HEK293 (cell line): ENCODE results near the gene UROD.
A peak's percentile ranks its signal among the peaks of the same experiment; 100 is the strongest.

Experiments used
- CTCF ChIA-PET: fragments of 350-600 bp; formaldehyde crosslinking; extraction: SDS; loops from one replicate; lab custom pipeline; 2021; ENCODE audit warnings: antibody characterized with exemption; lab: Yijun Ruan, JAX
- POLR2A ChIA-PET: fragments of 300-600 bp; formaldehyde crosslinking; extraction: SDS; loops from one replicate; lab custom pipeline; 2020; ENCODE audit warnings: antibody characterized with exemption, inconsistent platforms; lab: Yijun Ruan, JAX
- H3K27ac ChIP-seq: fragments of 200-500 bp; sonication (Bioruptor generic); 2 replicates; pipeline ENCODE4 v1.5.1; 2014; ENCODE audit warnings: low read depth, low read length, control low read depth, inconsistent platforms; ENCODE audit errors: extremely low read depth
- H3K36me3 ChIP-seq, 2 experiments: fragments of 200-500 bp in 1 of 2; sonication (Bioruptor generic) in 1 of 2; 1 replicate in 1 of 2; 2 replicates in 1 of 2; pipeline ENCODE4 v1.5.1; 2014 to 2017; ENCODE audit warnings: inconsistent platforms in 2 of 2, low read length in 2 of 2; ENCODE audit not compliant: control insufficient read depth in 2 of 2, insufficient read depth in 1 of 2
- H3K4me1 ChIP-seq: fragments of 200-500 bp; sonication (Bioruptor generic); 2 replicates; pipeline ENCODE4 v1.5.1; 2014; ENCODE audit warnings: mild to moderate bottlenecking, low read length, inconsistent platforms; ENCODE audit not compliant: control insufficient read depth, insufficient read depth
- H3K4me3 ChIP-seq: 2 replicates; pipeline ENCODE4 v1.5.1; 2011; ENCODE audit warnings: low read depth, mild to moderate bottlenecking, control low read depth, low read length, moderate library complexity
- H3K9me3 ChIP-seq: fragments of 200-500 bp; sonication (Bioruptor generic); 2 replicates; pipeline ENCODE4 v1.5.1; 2014; ENCODE audit warnings: low read depth, low read length, inconsistent platforms; ENCODE audit not compliant: control insufficient read depth, insufficient read depth
- EGR2 ChIP-seq: fragments of 450-650 bp; formaldehyde crosslinking; IDR thresholded peaks from 2 replicates; pipeline ENCODE4 v1.5.1; 2016; ENCODE audit warnings: low read depth, missing biosample characterization, missing genetic modification characterization
- GLIS1 ChIP-seq: fragments of 450-650 bp; formaldehyde crosslinking; IDR thresholded peaks from 2 replicates; pipeline ENCODE4 v1.5.1; 2016; ENCODE audit warnings: missing biosample characterization, missing genetic modification characterization
- GLIS2 ChIP-seq: fragments of 450-650 bp; formaldehyde crosslinking; IDR thresholded peaks from 2 replicates; pipeline ENCODE4 v1.5.1; 2016; ENCODE audit warnings: missing biosample characterization, missing genetic modification characterization
- KLF8 ChIP-seq: fragments of 450-650 bp; formaldehyde crosslinking; IDR thresholded peaks from 2 replicates; pipeline ENCODE4 v1.5.1; 2016; ENCODE audit warnings: missing biosample characterization, missing genetic modification characterization
- PRDM10 ChIP-seq: fragments of 450-650 bp; formaldehyde crosslinking; IDR thresholded peaks from 2 replicates; pipeline ENCODE4 v1.5.1; 2016; ENCODE audit warnings: missing biosample characterization, missing genetic modification characterization
- SP2 ChIP-seq: fragments of 450-650 bp; formaldehyde crosslinking; IDR thresholded peaks from 2 replicates; pipeline ENCODE4 v1.5.1; 2016; ENCODE audit warnings: missing biosample characterization, missing genetic modification characterization
- TSHZ1 ChIP-seq: fragments of 450-650 bp; formaldehyde crosslinking; IDR thresholded peaks from 2 replicates; pipeline ENCODE4 v1.5.1; 2016; ENCODE audit warnings: missing biosample characterization, missing genetic modification characterization, borderline replicate concordance
- ZBTB11 ChIP-seq: fragments of 450-650 bp; formaldehyde crosslinking; conservative IDR thresholded peaks from 2 replicates; pipeline ENCODE4 v1.5.1; 2016; ENCODE audit warnings: low read depth, missing biosample characterization, missing genetic modification characterization
- ZBTB6 ChIP-seq: fragments of 450-650 bp; formaldehyde crosslinking; IDR thresholded peaks from 2 replicates; pipeline ENCODE4 v1.5.1; 2017; ENCODE audit warnings: missing biosample characterization, missing genetic modification characterization
- ZEB2 ChIP-seq: fragments of 450-650 bp; formaldehyde crosslinking; IDR thresholded peaks from 2 replicates; pipeline ENCODE4 v1.5.1; 2016; ENCODE audit warnings: missing biosample characterization, missing genetic modification characterization
- ZFHX2 ChIP-seq: fragments of 450-650 bp; formaldehyde crosslinking; conservative IDR thresholded peaks from 2 replicates; pipeline ENCODE4 v1.5.1; 2016; ENCODE audit warnings: missing biosample characterization, missing genetic modification characterization
- ZFP3 ChIP-seq: fragments of 450-650 bp; formaldehyde crosslinking; IDR thresholded peaks from 2 replicates; pipeline ENCODE4 v1.5.1; 2016; ENCODE audit warnings: low read depth, missing biosample characterization, missing genetic modification characterization
- ZNF175 ChIP-seq: fragments of 450-650 bp; formaldehyde crosslinking; IDR thresholded peaks from 2 replicates; pipeline ENCODE4 v1.5.1; 2016; ENCODE audit warnings: missing biosample characterization, missing genetic modification characterization
- ZNF23 ChIP-seq: fragments of 450-650 bp; formaldehyde crosslinking; IDR thresholded peaks from 2 replicates; pipeline ENCODE4 v1.5.1; 2016; ENCODE audit warnings: missing biosample characterization, missing genetic modification characterization, borderline replicate concordance
- ZNF362 ChIP-seq: fragments of 450-650 bp; formaldehyde crosslinking; IDR thresholded peaks from 2 replicates; pipeline ENCODE4 v1.5.1; 2016; ENCODE audit warnings: missing biosample characterization, missing genetic modification characterization
- ZNF548 ChIP-seq: fragments of 450-650 bp; formaldehyde crosslinking; IDR thresholded peaks from 2 replicates; pipeline ENCODE4 v1.5.1; 2016; ENCODE audit warnings: missing biosample characterization, missing genetic modification characterization
- ZNF549 ChIP-seq: fragments of 450-650 bp; IDR thresholded peaks from 2 replicates; pipeline ENCODE4 v1.5.1; 2018; ENCODE audit warnings: missing biosample characterization, missing genetic modification characterization, mild to moderate bottlenecking, inconsistent platforms, moderate library complexity
- ZNF600 ChIP-seq: fragments of 450-650 bp; formaldehyde crosslinking; IDR thresholded peaks from 2 replicates; pipeline ENCODE4 v1.5.1; 2016; ENCODE audit warnings: missing biosample characterization, missing genetic modification characterization
- ZNF621 ChIP-seq: fragments of 450-650 bp; formaldehyde crosslinking; IDR thresholded peaks from 2 replicates; pipeline ENCODE4 v1.5.1; 2017; ENCODE audit warnings: missing biosample characterization, missing genetic modification characterization
- ZNF654 ChIP-seq: fragments of 450-650 bp; formaldehyde crosslinking; IDR thresholded peaks from 2 replicates; pipeline ENCODE4 v1.5.1; 2016; ENCODE audit warnings: low read depth, missing biosample characterization, missing genetic modification characterization
- ZNF664 ChIP-seq: fragments of 450-650 bp; formaldehyde crosslinking; IDR thresholded peaks from 2 replicates; pipeline ENCODE4 v1.5.1; 2016; ENCODE audit warnings: missing biosample characterization, missing genetic modification characterization
- ZSCAN16 ChIP-seq: fragments of 450-650 bp; formaldehyde crosslinking; IDR thresholded peaks from 2 replicates; pipeline ENCODE4 v1.5.1; 2016; ENCODE audit warnings: missing biosample characterization, missing genetic modification characterization

Gene UROD

GRCh38 chr1:45012639-45013278 is 705 bp downstream of the UROD start:
- peak overlapping the region; percentile 53 for H3K4me3 ChIP-seq
- no peaks in the 10 kb centered on the region for H3K4me1 ChIP-seq
- POLR2A ChIA-PET = interaction anchor here (0.6 to 5.7 kb wide), 24 partner anchors 10 to 509 kb away, joined by 3 to 83 read pairs (median 9); partner anchors contain the start of genes BTBD19, CCDC163, EIF2B3 and MMACHC
- peaks cover 0 to 52% of the 10 kb centered on the region in 2 experiments; a peak in 1 of 3 replicates for H3K36me3 ChIP-seq
- no peaks in the 10 kb centered on the region for H3K9me3 ChIP-seq
- peak overlapping the region; percentile 42; the same call in 1 of the 2 replicates for H3K27ac ChIP-seq
- CTCF ChIA-PET = interaction anchor here (0.5 to 12.0 kb wide), 12 partner anchors 17 to 480 kb away, joined by 3 to 304 read pairs (median 4); partner anchors contain the start of genes RNU5D-1 and TESK2
- no peak for TF ChIP-seq ZNF175 (tag by site-specific recombination)
- TF ChIP-seq GLIS2 = peak; percentile 40; the same call in 1 of the 2 replicates
- no peak for TF ChIP-seq ZEB2 (tag by site-specific recombination)
- TF ChIP-seq ZNF621 = no peak
- TF ChIP-seq ZNF362 (tag by site-specific recombination) = no peak
- no peak for TF ChIP-seq ZBTB6
- TF ChIP-seq ZFHX2 = peak; percentile 80
- TF ChIP-seq ZNF664 = no peak
- peak; percentile 8; the same call in 1 of the 2 replicates for TF ChIP-seq PRDM10 (tag by site-specific recombination)
- no peak for TF ChIP-seq ZNF23 (tag by site-specific recombination)
- no peak for TF ChIP-seq ZSCAN16 (tag by site-specific recombination)
- TF ChIP-seq SP2 (tag by site-specific recombination) = peak; percentile 52
- TF ChIP-seq EGR2 (tag by site-specific recombination) = peak; percentile 76
- TF ChIP-seq KLF8 = no peak
- no peak for TF ChIP-seq TSHZ1
- TF ChIP-seq GLIS1 = peak; percentile 67
- TF ChIP-seq ZNF548 (tag by site-specific recombination) = no peak
- TF ChIP-seq ZBTB11 (tag by site-specific recombination) = no peak; the same call in 1 of the 2 replicates
- no peak for TF ChIP-seq ZNF654 (tag by site-specific recombination)
- TF ChIP-seq ZFP3 (tag by site-specific recombination) = no peak
- TF ChIP-seq ZNF600 (tag by site-specific recombination) = peak; percentile 84
- no peak for TF ChIP-seq ZNF549 (tag by site-specific recombination)
